Measurements from ENCODE around the gene ADARB2. TPM values are rescaled to one million over a fixed set of nuclear protein-coding genes. Genes with fewer than 3 reads are reported as not detected.

Gene ADARB2
- total and polyA plus RNA-seq, 2 experiments from 2014 or later: 0.13 to 0.48 TPM

DNA sequence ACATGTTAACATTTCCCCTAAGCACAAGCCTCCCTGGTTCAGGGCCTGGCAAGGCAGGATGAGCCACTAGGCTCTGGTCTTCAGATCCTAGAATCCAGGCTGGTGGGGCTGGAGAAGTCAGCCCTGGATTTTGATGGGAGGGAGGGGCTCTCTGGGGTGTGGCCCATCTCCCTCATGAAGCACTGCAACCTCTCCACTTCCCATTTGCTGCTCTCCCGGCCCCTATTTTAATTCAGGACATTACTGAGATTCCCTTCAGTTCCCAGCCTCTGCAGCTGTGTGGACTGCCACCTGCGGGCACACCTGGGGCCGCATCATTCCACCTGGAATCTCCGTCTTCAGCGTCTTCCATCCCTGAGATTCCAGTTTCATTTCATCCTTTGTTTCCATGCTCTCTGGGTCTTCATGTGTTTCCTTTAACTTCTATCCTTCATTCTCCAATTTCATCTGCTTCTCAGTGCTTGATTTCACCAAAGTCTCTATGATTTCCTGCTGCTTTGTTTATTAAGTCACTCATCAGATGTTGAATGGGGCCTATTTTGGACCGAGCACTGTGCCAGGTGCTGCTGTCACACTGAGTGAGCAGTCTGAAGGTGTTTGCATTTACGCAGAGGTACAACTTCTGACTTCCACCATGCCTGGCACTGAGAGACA, 427.6 kb downstream of the ADARB2 start:
- H3K27ac ChIP-seq: no peak overlapping the region
- H4K20me1 ChIP-seq (ENCODE audit: insufficient read depth, poor library complexity, severe bottlenecking): no peaks in the 10 kb centered on the region
- no peaks in the 10 kb centered on the region for H3K36me3 ChIP-seq (replicated peaks; ENCODE audit: insufficient read depth, low read depth)
- H2AFZ ChIP-seq: no peak overlapping the region
- no peaks in the 10 kb centered on the region for H3K27me3 ChIP-seq
- TF ChIP-seq EZH2phosphoT487 (IDR thresholded peaks at IDR 0.05; ENCODE audit: low read depth, severe bottlenecking, unreplicated experiment): no peak
- no peak for TF ChIP-seq EZH2 (IDR thresholded peaks at IDR 0.05; ENCODE audit: borderline replicate concordance)
- TF ChIP-seq, protein P1, sequence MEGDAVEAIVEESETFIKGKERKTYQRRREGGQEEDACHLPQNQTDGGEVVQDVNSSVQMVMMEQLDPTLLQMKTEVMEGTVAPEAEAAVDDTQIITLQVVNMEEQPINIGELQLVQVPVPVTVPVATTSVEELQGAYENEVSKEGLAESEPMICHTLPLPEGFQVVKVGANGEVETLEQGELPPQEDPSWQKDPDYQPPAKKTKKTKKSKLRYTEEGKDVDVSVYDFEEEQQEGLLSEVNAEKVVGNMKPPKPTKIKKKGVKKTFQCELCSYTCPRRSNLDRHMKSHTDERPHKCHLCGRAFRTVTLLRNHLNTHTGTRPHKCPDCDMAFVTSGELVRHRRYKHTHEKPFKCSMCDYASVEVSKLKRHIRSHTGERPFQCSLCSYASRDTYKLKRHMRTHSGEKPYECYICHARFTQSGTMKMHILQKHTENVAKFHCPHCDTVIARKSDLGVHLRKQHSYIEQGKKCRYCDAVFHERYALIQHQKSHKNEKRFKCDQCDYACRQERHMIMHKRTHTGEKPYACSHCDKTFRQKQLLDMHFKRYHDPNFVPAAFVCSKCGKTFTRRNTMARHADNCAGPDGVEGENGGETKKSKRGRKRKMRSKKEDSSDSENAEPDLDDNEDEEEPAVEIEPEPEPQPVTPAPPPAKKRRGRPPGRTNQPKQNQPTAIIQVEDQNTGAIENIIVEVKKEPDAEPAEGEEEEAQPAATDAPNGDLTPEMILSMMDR (IDR thresholded peaks at IDR 0.05; ENCODE audit: poor library complexity): no peak
- no peak overlapping the region for H3K4me2 ChIP-seq
- no peaks in the 10 kb centered on the region for H3K79me2 ChIP-seq
- H3K4me3 ChIP-seq: no peak overlapping the region
- H3K9me3 ChIP-seq (ENCODE audit: low read depth): no peaks in the 10 kb centered on the region
- 63% methylated on average over 7 of the region's 7 CpGs for WGBS (ENCODE audit: low lambda C conversion rate, missing lambda C conversion rate)
- no peak for DNase-seq (ENCODE audit: low spot score)
- no peaks in the 10 kb centered on the region for H3K4me1 ChIP-seq (ENCODE audit: insufficient read depth)
- no peaks in the 10 kb centered on the region for H3K9me2 ChIP-seq (replicated peaks; ENCODE audit: insufficient read depth)

DNA sequence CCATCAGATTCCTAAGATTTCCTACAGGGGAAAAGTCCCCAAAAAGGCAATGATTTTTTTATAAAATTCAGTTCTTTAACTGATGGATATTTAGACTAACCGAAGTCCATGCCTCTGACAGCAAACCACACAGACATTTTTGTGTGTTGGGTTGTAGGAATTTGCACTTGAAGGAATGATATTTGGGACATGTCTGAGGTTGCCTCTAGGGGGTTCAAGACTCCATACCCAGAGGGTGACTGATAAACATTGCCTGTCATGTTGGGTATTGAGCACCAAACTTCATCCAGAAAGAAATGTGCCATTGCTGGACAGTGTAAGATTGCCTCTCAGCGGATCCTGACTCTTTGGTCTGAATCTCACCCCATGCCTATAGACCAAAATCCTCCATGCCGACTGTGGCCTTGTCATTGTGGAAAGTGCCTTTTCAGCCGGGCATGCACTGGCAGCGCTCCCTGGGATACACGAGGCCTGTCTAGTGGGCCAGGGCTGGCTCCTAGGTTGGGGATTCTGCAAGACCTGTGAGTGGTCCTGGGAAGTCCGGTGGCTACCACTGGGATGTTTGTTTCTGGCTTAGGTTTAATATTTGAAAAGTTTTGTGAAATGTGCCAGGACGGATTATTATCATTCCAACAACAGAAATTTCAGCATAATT, 428.2 kb downstream of the ADARB2 start:
- DNase-seq (ENCODE audit: low spot score): no peak
- H2AFZ ChIP-seq: no peak overlapping the region
- no peaks in the 10 kb centered on the region for H3K4me1 ChIP-seq (ENCODE audit: insufficient read depth)
- no peaks in the 10 kb centered on the region for H4K20me1 ChIP-seq (ENCODE audit: insufficient read depth, poor library complexity, severe bottlenecking)
- no peaks in the 10 kb centered on the region for H3K27me3 ChIP-seq
- H3K9me3 ChIP-seq (ENCODE audit: low read depth): no peaks in the 10 kb centered on the region
- H3K27ac ChIP-seq: no peak overlapping the region
- H3K9me2 ChIP-seq (replicated peaks; ENCODE audit: insufficient read depth): no peaks in the 10 kb centered on the region
- no peaks in the 10 kb centered on the region for H3K36me3 ChIP-seq (replicated peaks; ENCODE audit: insufficient read depth, low read depth)
- TF ChIP-seq, protein P1 (IDR thresholded peaks at IDR 0.05; ENCODE audit: poor library complexity): no peak
- TF ChIP-seq EZH2phosphoT487 (IDR thresholded peaks at IDR 0.05; ENCODE audit: low read depth, severe bottlenecking, unreplicated experiment): no peak
- no peak for TF ChIP-seq EZH2 (IDR thresholded peaks at IDR 0.05; ENCODE audit: borderline replicate concordance)
- no peak overlapping the region for H3K4me3 ChIP-seq
- H3K79me2 ChIP-seq: no peaks in the 10 kb centered on the region
- 88% methylated on average over 8 of the region's 8 CpGs for WGBS (ENCODE audit: low lambda C conversion rate, missing lambda C conversion rate)
- H3K4me2 ChIP-seq: no peak overlapping the region

GRCh38 chr10:1308173-1308961, 429.0 kb downstream of the ADARB2 start:
- Histone ChIP-seq H3K9me2 (replicated peaks; ENCODE audit: insufficient read depth) (no peaks in the 10 kb centered on the region), H3K27me3 (no peaks in the 10 kb centered on the region), H2AFZ (no peak overlapping the region), H3K36me3 (replicated peaks; ENCODE audit: insufficient read depth, low read depth) (no peaks in the 10 kb centered on the region), H3K9me3 (ENCODE audit: low read depth) (no peaks in the 10 kb centered on the region), H3K4me3 (no peak overlapping the region), H4K20me1 (ENCODE audit: insufficient read depth, poor library complexity, severe bottlenecking) (no peaks in the 10 kb centered on the region), H3K27ac (no peak overlapping the region), H3K79me2 (no peaks in the 10 kb centered on the region), H3K4me2 (no peak overlapping the region), H3K4me1 (ENCODE audit: insufficient read depth) (no peaks in the 10 kb centered on the region)
- no peak for DNase-seq (ENCODE audit: low spot score)
- whole genome bisulfite sequencing (ENCODE audit: low lambda C conversion rate, missing lambda C conversion rate): 92% methylated on average over 4 of the region's 4 CpGs
- TF ChIP-seq EZH2phosphoT487 (IDR thresholded peaks at IDR 0.05; ENCODE audit: low read depth, severe bottlenecking, unreplicated experiment) (no peak), EZH2 (IDR thresholded peaks at IDR 0.05; ENCODE audit: borderline replicate concordance) (no peak)

DNA sequence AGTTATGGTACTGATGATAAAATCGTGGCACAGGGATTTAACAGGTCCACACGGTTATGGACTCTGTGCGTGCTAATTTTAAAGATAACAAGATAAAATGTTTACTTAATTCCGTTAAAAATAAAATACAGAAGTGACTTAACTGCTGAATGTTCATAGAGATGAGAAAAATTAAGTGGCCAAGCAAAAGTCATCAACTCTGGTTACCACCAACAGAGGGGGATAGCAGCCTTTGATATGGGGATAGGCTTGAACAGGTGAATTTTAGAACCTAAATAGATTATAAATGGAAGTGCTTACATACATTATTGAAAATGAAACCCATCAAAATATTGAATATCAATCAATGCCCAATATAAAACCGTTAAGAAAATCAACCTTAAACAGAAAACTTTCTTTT, 436.2 kb downstream of the ADARB2 start:
- Histone ChIP-seq H3K4me3 (no peak overlapping the region), H3K27me3 (no peaks in the 10 kb centered on the region), H3K4me2 (no peak overlapping the region), H3K79me2 (no peaks in the 10 kb centered on the region), H4K20me1 (ENCODE audit: insufficient read depth, poor library complexity, severe bottlenecking) (no peaks in the 10 kb centered on the region), H3K4me1 (ENCODE audit: insufficient read depth) (no peaks in the 10 kb centered on the region), H3K9me2 (replicated peaks; ENCODE audit: insufficient read depth) (no peaks in the 10 kb centered on the region), H2AFZ (no peak overlapping the region), H3K9me3 (ENCODE audit: low read depth) (no peaks in the 10 kb centered on the region), H3K27ac (no peak overlapping the region), H3K36me3 (replicated peaks; ENCODE audit: insufficient read depth, low read depth) (no peaks in the 10 kb centered on the region)
- 82% methylated on average over 5 of the region's 5 CpGs for WGBS (ENCODE audit: low lambda C conversion rate, missing lambda C conversion rate)
- DNase-seq (ENCODE audit: low spot score): no peak
- TF ChIP-seq, protein P1 (IDR thresholded peaks at IDR 0.05; ENCODE audit: poor library complexity): no peak
- no peak for TF ChIP-seq EZH2 (IDR thresholded peaks at IDR 0.05; ENCODE audit: borderline replicate concordance)
- no peak for TF ChIP-seq EZH2phosphoT487 (IDR thresholded peaks at IDR 0.05; ENCODE audit: low read depth, severe bottlenecking, unreplicated experiment)

Measured in hepatocyte (in vitro differentiated cells).